A673 (cell line): ENCODE data around the gene TWSG1.

Experiments used
- EZH2 ChIP-seq: fragments of 200-600 bp; sonication (generic); IDR thresholded peaks from 2 replicates; pipeline ENCODE4 v1.6.1; 2017; ENCODE audit warnings: borderline replicate concordance, low read depth, mild to moderate bottlenecking, mixed read lengths, antibody characterized with exemption, low read length; ENCODE audit not compliant: poor library complexity, severe bottlenecking
- TF ChIP-seq, protein P1 (sequence below): fragments of 300-800, 200-600 bp; sonication (generic); conservative IDR thresholded peaks from 2 replicates; pipeline ENCODE4 v1.5.1; 2017; ENCODE audit warnings: low read depth, mild to moderate bottlenecking, antibody characterized with exemption, low read length, moderate library complexity, mixed read lengths

DNA sequence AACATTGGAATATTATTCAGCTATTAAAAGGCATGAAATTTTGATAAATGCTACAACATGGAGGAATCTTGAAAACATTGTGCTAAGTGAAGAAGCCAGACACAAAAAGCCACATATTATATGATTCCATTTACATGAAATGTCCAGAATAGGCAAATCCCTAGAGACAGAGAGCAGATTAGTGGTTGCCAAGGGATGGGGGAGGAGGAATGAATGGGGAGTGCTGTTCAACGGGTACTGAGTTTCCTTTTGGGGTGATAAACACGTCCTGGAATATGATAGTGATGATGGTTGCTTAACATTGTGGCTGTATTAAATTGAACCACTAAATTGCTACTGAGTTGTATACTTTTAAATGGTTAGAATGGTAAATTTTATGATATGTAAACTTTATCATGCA is 8.9 kb upstream of the TWSG1 start:
- TF ChIP-seq, protein P1, sequence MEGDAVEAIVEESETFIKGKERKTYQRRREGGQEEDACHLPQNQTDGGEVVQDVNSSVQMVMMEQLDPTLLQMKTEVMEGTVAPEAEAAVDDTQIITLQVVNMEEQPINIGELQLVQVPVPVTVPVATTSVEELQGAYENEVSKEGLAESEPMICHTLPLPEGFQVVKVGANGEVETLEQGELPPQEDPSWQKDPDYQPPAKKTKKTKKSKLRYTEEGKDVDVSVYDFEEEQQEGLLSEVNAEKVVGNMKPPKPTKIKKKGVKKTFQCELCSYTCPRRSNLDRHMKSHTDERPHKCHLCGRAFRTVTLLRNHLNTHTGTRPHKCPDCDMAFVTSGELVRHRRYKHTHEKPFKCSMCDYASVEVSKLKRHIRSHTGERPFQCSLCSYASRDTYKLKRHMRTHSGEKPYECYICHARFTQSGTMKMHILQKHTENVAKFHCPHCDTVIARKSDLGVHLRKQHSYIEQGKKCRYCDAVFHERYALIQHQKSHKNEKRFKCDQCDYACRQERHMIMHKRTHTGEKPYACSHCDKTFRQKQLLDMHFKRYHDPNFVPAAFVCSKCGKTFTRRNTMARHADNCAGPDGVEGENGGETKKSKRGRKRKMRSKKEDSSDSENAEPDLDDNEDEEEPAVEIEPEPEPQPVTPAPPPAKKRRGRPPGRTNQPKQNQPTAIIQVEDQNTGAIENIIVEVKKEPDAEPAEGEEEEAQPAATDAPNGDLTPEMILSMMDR: no peak
- TF ChIP-seq EZH2: no peak
